GM21723 (cell line): ENCODE data around the gene FSTL5.

Source experiments
- ATAC-seq: cut with Tn5 transposase; IDR thresholded peaks from one replicate; pipeline ENCODE4 v1.9.1; 2021; ENCODE audit warnings: mild to moderate bottlenecking, moderate library complexity; ENCODE audit not compliant: unreplicated experiment

FSTL5 gene

DNA sequence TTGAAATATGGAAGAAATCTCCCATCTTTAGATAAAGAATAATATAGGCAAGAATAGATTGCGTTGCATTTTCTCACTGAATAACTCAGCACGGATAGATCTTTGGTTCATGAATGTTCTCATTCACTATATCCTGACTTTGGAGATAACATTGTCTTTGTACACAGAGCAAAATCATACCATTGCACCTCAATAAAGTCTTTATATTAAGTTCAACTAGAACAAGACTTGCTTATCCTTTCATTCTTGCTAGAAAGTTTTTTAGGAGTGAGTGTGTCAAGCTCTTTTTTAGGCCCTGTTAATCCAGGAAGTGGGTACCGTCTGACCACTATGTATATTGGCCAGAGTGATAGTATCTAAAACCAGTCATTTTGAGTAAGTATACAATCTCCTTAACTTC is 658.7 kb downstream of the FSTL5 start:
- ATAC-seq, result no peak

DNA sequence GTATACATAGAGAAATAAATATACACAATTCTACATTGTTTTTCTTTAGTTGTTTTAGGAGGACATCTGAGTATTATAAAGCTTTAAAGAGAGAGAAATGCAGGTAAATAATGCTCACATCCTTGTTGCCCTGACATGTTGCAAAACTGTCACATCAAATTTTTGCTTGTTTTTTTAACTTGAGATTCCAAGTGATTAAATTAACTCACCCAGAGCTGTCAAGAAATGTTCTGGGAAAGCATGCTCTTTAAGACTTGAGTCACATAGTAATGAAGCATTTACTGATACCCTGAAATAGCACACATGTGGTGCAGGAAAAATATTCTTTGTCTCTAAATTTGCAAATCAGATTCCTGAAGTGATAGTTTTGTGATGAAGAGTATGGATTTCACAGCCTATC is 665.6 kb downstream of the FSTL5 start:
- no peak for ATAC-seq

DNA sequence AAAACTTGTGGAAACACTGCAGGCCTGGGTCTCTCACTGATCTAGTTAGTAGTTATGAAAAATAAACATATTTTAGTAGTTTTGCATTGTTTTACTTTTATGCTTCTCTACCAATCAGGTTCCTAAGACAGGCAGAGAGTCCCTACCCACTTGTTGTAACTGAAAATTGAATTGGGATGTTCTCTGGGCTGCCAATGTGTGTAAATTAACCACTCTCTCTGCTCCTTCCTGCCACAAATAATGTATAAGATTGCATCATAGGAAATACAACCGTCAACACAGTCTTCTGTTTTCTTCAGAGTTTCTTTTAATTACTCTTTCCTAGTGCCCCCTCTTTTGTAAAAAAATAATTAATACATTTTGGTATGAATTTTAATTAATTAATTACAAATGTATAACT is 677.3 kb downstream of the FSTL5 start:
- ATAC-seq, result no peak

DNA sequence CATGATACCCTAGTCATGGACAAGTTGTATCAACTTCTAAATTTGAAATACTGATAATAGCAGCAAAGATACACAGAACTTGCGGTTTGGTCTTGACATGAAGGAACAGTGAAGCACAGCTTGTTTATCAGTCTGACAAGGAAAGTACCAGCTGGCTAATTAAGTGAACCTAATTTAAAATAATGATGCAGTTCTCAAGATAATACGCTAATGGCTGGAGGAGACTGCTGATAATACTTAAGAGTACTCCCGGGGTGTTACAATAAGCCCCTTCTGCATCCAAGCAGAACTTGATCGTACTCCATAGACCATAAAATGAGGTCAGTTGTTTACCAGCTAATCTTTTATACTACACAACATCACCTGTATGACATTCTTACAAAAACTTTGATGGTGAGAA is 697.5 kb downstream of the FSTL5 start:
- ATAC-seq, result no peak

DNA sequence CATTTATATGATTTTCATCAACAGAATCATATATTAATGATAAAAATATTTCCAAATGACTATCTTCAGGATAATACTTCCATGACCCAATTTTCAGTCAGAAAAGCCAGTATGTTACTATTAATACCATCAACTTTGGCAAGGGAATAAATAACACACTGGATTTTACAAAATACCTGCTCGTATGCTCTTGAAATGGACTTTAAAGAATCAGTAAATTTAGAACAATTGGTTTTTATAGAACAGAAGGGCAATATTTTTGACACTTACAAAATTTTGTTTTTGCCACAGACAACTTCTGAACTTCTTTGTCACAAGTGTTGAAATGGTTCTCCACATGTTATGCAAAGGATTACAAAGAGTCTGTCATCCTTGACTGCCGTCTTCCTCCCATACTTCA is 700.4 kb downstream of the FSTL5 start:
- no peak for ATAC-seq

DNA sequence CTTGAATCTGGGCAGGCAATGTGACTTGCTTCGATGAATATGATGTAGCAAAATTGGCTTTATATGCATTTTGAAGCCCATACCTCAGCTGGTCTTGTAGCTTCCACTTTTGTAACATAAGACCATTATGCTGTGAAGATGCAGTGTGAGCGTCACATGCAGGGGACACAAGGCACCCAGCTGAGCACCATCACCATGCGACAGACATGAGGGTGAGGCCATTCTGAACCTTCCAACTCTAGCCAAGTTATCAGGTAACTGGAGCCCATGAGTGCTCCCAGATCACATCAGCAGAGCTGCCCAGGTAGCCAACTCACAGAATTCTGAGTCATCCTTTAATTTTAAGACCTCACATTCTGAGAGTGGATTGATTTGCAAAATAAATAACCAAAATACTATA is 705.9 kb downstream of the FSTL5 start:
- ATAC-seq, result no peak

DNA sequence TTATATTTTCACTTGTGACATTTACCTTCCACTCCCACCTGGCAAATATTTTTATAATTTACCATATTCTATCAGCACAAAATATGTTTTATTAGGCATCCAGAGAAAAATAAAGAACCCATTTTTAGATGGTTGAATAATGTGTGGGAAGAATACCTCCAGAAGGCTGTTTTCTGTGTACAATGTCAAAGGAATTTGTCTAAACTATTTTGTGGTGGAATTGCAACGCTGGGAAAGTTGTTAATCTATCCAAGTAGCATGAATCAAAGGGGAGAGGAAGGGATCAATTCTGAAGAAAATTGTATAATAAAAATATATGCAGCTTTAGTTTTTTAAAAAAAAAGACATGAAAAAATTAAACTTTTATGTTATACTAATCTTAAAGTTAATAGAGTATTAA is 706.5 kb downstream of the FSTL5 start:
- ATAC-seq, result no peak

DNA sequence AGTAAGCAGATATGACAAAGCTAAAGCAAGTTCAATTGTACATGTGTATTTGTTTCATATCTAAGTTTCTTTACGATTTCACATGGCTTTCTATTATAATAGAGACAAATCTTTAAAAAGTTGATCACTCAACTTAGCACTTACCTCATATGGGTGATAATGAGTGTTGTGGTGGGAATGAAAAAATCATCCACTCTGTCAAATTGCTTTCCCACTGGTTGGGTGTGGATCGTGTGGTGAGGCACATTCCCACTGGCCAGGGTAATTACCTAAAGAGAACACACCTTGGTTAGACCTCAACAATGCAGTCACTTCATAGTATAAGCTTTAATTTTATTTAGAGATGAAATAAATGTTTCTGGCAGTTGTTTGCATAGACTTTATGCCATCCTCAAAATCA is 708.9 kb downstream of the FSTL5 start:
- no peak for ATAC-seq

DNA sequence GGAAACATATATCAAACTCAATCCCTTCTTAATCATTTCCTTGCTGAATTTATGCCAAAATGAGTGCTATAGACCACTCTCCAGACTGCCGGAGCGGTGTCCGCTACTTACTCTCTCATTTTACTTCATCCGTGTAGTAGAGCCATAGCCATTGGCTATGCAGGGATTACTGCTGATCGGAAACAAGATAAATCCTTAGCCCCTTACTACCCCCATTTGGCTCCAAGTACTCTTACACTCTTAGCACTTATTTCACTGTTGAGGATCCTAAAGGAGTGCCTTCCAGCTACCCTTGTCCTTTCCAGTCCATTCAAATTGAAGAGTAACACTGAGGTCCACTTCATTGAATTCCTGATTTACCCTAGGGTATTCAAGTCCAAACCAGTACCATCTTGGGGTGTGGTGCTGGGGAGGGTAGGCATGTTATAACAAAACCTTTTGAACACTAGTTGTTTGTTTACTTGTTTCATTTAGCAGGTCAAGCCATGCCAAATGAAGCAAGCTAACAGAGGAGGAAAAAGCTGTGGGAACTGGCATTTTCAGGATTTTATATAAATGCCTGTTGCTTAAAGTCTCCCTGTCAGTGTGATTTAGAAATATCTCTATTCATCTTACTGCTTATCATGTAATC is 715.1 kb downstream of the FSTL5 start:
- no peak for ATAC-seq

DNA sequence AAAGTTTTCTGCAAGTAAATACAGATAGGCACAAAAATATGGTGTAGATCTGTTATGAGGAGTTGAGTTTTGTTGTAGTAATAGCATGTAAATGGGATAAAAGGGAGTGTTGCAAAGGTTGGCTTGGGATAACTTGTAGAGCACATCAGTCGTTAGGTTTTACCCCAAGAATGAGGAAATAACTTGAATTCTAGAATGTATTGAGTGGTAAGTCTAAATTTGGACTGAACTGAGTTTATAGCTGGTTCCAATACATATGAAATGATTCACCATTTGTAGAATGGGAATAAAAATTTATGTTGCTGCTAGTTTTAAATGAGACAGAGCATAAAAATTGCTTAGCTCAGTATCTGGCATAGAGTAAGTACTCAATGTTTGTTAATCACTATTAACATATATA is 719.2 kb downstream of the FSTL5 start:
- ATAC-seq, result no peak

DNA sequence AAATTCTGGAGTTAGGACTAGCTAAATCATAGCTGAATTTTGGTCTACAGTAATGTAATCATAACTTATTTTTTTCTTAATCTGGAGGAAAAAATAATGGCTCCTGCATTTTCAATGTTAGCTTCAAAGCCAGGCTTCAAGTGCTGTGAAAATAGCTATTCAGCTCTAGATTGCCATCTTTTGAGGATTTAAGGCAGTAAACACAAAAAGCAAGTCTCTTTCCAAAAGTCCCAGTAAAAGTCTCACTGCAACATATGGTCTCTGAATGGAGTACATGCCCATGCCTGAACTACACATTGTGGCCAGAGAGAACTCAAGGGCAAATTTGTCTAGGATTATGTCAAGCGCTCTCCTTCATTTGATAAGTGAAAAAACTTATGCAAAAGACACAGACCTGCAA is 720.9 kb downstream of the FSTL5 start:
- no peak for ATAC-seq

DNA sequence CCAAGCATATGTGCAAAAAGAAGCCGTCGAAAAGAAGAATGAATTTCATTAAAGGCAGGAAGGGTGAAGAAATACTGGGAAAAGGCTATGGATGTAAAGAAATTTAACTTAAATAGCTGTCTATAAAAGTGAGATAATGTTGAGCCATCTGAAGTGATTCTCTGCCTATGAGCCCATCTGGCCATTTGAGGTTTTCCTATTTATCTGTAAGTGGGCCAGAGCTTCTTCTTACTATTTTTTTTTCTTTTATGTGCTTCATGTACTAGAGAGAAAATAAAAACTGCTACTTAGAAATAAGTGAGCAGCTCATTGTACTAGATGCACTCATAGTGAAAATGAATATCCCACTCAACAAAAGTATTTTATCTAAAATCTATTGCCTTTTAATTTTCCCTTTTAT is 725.7 kb downstream of the FSTL5 start:
- no peak for ATAC-seq

DNA sequence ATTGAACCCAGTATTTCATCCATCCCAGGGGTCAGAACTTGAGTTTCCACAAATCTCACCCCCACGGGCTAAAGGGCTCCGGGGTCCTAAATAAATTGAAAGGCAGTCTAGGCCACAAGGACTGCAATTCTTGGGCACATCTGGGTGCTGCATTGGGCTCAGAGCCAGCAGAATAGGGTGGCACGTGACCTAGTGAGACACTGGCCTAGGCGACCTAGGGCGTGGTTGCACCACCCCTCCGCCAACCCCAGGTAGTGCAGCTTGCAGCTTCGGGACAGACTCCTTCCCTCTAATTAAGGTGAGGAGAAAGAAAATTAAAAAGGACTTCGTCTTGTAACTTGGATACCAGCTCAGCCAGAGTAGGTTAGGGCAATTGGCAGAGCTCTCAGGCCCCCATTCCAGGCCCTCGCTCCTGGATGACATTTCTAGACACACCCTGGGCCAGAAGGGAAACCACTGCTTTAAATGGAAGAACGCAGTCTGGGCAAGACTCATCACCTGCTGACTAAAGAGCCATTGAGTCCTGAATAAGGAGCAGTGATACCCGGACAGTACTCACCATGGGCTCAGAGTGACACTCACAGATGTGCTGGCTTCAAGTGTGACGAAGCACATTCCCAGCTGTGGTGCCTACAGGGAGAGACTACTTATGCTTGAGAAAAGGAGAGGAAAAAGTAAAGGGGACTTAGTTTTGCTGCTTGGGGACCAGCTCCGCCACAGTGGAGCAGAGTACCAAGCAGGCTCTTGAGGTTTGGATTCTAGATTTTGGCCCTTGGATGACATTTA is 735.4 kb downstream of the FSTL5 start:
- ATAC-seq, result no peak

DNA sequence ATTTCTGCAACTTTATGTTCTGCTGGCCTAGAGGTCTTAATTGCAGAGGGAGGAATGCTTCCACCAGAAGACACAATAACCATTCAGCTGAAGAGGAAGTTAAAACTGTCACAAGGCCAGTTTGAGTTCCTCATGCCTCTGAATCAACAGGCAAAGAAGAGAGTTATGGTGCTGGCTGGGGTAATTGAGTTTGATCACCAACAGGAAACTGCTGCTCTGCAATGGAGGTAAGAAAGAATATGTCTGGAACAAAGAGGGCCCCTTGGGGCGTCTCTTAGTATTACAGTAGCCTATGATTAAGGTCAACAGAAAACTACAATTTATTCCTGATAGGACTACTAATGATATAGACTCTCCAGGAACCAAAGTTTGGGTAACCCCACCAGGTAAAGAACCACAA is 744.0 kb downstream of the FSTL5 start:
- ATAC-seq, result no peak

DNA sequence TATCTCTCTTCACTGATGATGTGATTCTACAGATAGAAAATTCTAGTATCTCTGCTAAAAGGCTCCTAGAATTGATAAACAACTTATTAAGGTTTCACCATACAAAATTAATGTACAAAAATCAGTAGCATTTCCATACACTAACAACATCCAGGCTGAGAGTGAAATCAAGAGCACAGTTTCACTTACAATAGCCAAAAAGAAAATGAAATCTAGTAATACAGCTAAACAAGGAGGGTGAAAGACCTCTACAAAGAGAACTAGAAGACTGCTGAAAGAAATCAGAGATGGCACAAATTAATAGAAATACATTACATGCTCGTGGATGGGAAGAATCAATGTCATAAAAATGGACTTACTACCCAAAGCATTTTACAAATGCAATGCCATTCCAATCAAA is 751.9 kb downstream of the FSTL5 start:
- no peak for ATAC-seq

DNA sequence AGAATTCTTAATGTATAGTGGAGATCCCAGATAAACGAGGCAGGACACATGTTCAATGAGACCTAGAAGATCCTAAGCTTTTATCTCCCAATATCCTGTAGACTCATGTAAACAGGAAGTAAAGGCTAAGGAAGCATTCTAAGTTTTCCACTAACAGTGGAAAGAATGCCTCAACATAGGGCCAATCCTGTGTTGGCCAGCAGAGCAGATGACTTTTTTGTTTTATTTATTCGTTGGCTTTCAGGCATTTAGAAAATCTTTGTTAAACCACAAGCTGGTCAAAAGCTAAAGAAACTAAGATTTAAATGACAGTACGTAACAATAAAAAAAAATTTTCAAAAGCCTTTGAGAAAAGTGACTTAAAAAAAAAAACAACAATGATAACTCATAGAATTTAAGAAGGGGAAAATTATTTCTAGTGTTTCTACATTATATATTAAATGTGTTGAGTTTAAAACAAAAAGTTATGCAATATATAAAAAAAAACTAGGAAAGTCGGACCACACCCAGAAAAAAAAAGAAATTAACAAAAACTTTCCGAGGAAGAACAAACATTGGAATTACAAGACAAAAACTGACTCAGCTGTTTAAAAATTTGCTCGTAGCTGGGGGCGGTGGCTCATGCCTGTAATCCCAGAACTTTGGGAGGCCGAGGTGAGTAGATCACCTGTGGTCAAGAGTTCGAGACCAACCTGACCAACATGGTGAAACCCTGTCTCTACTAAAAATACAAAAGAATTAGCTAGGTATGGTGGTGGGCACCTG is 759.3 kb downstream of the FSTL5 start:
- no peak for ATAC-seq

DNA sequence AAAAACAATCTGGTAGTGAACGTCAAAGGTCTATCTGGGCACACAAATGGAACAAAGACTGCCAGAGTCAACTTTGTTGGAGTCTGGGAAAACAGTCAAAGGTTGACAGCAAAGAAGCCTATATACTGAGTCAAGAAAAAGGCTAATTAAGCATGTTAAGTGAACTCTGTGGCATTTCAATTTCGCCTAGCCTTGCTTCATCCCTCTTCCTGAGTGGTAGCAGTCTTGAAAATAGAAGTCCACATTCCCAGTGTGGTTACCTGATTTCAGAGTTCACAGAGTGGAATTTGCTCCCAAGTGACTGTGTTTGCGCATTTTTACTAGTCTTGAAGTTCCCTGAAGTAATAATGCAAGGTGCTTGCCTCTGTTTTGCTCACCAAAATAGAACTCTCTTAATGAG is 760.0 kb downstream of the FSTL5 start:
- ATAC-seq, result no peak

DNA sequence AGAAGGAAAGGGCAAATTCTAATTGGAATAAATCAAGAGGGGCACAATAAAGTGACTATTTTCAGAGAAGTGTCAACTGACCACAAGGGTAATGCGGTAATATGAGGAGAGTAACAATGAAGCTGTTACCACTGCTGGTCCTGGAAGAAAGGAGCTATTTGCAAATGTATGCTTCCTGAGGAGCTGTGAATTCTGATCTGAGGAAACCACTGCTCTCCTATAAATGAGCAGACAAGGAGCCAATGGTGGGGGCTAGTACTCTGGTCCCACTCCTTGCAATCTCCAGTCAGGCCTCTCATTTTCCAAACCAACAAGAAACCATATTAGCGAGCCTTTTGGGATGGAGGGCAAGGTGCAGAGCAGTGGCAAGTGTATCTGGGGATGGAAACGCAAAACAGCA is 770.2 kb downstream of the FSTL5 start:
- ATAC-seq, result no peak

DNA sequence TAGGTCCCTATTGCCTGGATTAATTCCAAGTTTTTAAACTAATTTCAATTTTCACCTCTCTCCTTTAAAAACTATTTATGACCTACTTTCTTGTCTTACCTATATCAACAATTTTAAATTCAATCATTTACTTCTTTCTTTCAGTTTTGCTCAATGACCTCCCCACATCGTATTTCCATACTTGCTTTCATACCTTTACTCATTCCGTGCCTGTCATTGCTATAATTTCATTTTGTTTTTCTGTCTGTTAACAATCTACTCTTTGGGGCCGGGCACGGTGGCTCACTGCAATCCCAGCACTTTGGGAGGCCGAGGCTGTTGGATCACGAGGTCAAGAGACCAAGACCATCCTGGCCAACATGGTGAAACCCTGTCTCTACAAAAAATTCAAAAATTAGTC is 781.1 kb downstream of the FSTL5 start:
- ATAC-seq, result no peak

DNA sequence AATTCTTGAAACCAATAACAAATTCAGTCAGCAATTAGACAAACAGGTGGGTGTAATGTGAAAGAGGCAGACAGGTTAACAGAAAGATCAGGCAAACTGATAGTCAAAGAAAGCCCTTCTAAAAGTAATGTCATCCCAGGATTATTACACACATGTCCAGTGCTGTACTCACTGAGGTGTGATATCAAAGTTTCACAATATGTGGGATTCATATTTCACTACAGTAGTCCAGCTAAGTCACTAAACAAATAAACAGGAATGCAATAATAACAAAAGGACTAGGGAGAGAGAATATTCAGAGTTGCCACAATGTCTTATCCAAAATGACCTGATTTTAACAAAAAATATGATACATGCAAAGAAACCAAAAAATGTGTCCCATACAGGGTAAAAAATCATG is 787.5 kb downstream of the FSTL5 start:
- no peak for ATAC-seq

DNA sequence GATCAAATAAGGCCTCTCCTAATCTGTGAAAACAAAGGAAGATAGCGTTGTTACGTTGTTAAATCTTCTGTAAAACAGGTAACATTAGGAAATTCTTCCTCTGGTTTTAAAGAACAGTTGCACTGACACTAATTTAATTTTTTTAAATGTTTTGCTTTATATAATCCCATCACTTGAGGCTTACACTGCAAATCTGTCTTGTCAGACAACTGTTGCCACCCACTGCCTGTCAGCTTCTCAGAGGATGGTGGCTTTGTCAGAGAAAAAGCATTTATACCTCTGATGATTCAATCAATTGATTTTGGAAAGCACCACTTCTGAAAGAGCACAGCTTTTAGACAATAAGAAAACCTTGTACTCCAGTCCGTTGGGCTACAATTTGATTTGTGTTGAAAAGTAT is 799.1 kb downstream of the FSTL5 start:
- no peak for ATAC-seq

DNA sequence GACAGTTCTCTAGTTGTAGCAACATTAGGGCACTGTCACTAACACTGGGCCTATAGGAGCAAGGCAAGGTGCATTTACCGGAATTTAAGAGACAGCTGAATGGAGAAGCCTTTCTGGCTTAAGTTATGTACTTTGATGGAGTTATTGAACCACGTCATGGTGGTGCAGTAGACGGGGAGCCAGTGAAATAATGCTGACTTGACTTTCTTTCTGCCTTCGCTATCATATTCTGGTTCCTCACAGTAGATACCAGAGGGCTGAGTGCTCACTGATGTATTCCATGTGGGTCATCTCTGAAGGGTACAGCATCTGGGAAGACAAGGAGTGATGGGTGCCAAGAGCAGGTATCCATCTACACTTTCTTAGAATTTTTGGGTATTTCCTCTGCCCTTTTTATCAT is 802.8 kb downstream of the FSTL5 start:
- ATAC-seq, result no peak
